HTR-8/SVneo (cell line): Measurements from ENCODE around the gene ZSCAN25.

ENCODE experiments used
- DNase-seq: peaks from one replicate; pipeline ENCODE4 v3.0.0; 2011; ENCODE audit warnings: low spot score, mixed read lengths; ENCODE audit not compliant: insufficient read length
- FAIRE-seq: peaks from 2 replicates; lab custom pipeline; 2011; peaks lifted over from hg19 to GRCh38; lab: Jason Lieb, UNC

Gene ZSCAN25

DNA sequence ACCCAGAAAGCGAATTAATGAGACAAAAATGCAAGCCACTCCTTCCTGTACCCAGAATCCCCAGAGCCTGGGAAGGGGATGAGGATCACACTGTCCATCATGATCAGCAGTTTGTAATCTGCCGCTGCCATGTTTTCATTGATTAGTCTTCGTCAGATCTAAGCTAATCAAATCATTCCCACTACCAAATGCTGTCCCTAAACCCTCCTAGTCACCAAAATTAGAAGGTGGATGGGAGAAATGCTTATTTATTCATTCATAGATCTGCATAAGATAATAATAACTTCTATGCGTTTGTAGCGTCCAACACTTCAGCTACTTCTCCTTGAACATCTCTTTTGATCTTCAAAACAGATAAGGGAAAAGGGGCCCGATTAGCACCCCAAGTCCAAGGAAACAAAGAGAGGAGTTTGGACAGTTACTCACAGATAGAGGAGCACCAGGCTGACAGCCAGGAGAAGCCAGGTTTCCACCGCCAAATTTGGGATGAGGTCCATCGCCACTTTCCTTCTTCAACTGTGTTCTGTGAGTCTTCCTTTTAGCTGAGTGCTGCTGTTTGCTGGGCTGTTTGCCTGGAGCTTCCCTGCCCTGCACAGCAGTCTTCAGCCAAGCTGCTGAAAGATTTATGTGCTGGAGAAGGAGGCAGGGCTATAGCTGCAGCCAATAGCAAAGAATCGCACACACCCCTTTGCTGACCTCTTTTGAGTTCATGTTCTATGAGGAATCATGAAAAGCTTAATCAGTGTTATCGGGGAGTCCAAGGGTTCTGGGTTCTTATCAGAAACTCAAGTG, 62.9 kb downstream of the ZSCAN25 start, which contains the start of gene CYP3A5:
Gene CYP3A5 (minus strand): TSS at position 597 of the 792 bp plus-strand sequence. CDS start 100 bp downstream, at position 497.
- DNase-seq (no peak), FAIRE-seq (no peak)
